KMS-11 (cell line): Measurements from ENCODE around the gene RBP7.

Experiments used
- H2AFZ ChIP-seq: fragments of 200-600 bp; sonication (generic); 2 replicates; pipeline ENCODE4 v1.6.1; 2016; ENCODE audit warnings: antibody characterized with exemption, mixed run types, low read depth
- H3K27ac ChIP-seq: fragments of 200-600 bp; sonication (generic); 2 replicates; pipeline ENCODE4 v1.6.1; 2016; ENCODE audit warnings: mild to moderate bottlenecking, mixed run types
- H3K27me3 ChIP-seq: fragments of 200-600 bp; sonication (generic); 2 replicates; pipeline ENCODE4 v1.6.1; 2017; ENCODE audit warnings: mild to moderate bottlenecking, low read depth, mixed run types, moderate library complexity; ENCODE audit not compliant: insufficient read depth
- H3K36me3 ChIP-seq: fragments of 200-600 bp; sonication (generic); 2 replicates; pipeline ENCODE4 v1.6.1; 2017; ENCODE audit warnings: mild to moderate bottlenecking, mixed run types; ENCODE audit not compliant: insufficient read depth
- H3K4me1 ChIP-seq: fragments of 200-600 bp; sonication (generic); 2 replicates; pipeline ENCODE4 v1.6.1; 2016; ENCODE audit warnings: mild to moderate bottlenecking, low read depth, mixed run types; ENCODE audit not compliant: poor library complexity, severe bottlenecking
- H3K4me2 ChIP-seq: fragments of 200-600 bp; sonication (generic); 2 replicates; pipeline ENCODE4 v1.7.0; 2016; ENCODE audit warnings: mild to moderate bottlenecking, mixed run types
- H3K4me3 ChIP-seq: fragments of 200-600 bp; sonication (generic); IDR thresholded peaks from 2 replicates; pipeline ENCODE4 v1.6.1; 2017; ENCODE audit warnings: low read depth, low read length, mixed read lengths; ENCODE audit not compliant: insufficient read depth
- H3K79me2 ChIP-seq: fragments of 200-600 bp; sonication (generic); 2 replicates; pipeline ENCODE4 v1.6.1; 2016; ENCODE audit warnings: low read depth, mixed run types; ENCODE audit not compliant: insufficient read depth
- H3K9ac ChIP-seq: fragments of 200-600 bp; sonication (generic); 2 replicates; pipeline ENCODE4 v1.6.1; 2016; ENCODE audit warnings: mild to moderate bottlenecking, mixed run types
- H4K20me1 ChIP-seq: fragments of 200-600 bp; sonication (generic); 2 replicates; pipeline ENCODE4 v1.6.1; 2016; ENCODE audit warnings: mild to moderate bottlenecking, mixed run types; ENCODE audit not compliant: insufficient read depth
- TF ChIP-seq, protein P1 (sequence below): fragments of 200-600 bp; sonication (generic); conservative IDR thresholded peaks from 2 replicates; pipeline ENCODE4 v1.6.1; 2017; ENCODE audit warnings: low read depth, mild to moderate bottlenecking, antibody characterized with exemption, low read length, moderate library complexity, mixed read lengths

Gene RBP7

DNA sequence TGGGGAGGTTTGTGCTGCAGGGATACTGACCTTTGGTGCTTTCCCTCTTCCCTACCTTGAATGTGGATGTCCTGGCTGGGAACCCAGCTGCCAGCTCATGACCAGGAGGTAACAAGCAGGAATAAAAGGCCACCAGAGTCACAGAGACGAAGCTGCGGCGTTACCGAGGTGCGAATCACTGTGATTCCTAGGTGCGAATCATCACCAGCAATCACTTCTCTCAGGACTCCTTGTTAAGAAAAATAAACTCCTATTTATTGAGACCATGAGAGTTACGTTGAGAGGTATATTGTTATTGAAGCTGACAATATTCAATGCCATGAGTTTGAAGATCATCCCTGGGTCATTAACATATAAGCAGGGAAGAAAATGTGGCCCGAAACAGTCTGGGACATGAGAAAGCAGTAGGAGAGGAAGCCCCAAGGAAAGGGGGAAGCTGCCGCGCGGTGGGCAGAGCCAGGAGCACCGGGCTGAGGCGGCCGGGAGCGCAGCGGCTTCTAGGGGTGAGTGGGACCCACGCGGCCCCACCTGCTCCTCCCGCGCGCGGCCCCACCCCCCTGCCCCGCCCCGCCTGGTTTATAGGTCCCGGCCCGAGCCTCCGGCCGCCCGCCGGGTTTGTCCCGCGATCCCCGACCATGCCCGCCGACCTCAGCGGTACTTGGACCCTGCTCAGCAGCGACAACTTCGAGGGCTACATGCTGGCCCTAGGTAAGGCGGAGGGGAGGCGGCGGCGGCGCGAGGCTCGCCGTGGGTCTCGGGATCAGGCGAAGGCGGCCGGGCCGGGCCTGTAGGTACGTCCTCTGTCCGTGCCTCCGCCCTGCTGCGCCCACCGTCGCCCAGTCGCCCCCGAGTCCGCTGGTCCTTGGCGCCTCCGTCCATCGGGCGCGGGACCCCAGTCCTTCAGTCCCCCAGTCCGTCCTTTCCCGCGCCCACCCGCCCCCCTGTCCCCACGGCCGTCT lies at the start of gene RBP7:
Gene RBP7, plus strand, starts transcription at position 605 of the 959 bp plus-strand sequence. Its CDS starts 31 bp downstream, at position 636.
- Histone ChIP-seq H3K4me2 (no peak within 1 kb of the TSS), H2AFZ (no peak within 1 kb of the TSS), H3K4me3 (no peak within 1 kb of the TSS)

DNA sequence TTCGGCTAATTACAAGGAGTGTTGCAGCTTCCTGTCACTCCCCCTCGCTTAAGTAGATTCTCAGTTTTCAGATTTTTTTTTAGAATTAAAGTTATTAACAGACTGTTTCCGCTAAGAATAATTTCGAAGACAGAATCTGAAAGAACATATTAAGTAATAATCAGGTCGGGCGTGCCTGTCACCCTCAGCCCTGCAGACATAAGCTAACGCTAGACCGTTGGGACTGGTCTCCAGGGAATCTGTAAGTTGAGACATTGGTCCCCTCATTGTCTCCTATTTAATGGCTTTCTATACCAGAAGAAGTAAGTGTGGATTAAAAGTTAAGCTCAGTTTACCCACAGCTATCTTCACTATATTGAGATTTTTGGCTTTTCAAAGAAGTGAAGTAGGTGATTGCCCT lies 39.3 kb upstream of the RBP7 start:
- Histone ChIP-seq H3K27ac (no peak overlapping the region), H3K4me2 (no peak overlapping the region), H3K36me3 (no peaks in the 10 kb centered on the region), H3K27me3 (no peaks in the 10 kb centered on the region), H4K20me1 (no peaks in the 10 kb centered on the region), H3K4me1 (peaks cover 10% of the 10 kb centered on the region), H3K9ac (no peak overlapping the region), H3K4me3 (no peak overlapping the region), H2AFZ (no peak overlapping the region), H3K79me2 (no peaks in the 10 kb centered on the region)
- TF ChIP-seq, protein P1, sequence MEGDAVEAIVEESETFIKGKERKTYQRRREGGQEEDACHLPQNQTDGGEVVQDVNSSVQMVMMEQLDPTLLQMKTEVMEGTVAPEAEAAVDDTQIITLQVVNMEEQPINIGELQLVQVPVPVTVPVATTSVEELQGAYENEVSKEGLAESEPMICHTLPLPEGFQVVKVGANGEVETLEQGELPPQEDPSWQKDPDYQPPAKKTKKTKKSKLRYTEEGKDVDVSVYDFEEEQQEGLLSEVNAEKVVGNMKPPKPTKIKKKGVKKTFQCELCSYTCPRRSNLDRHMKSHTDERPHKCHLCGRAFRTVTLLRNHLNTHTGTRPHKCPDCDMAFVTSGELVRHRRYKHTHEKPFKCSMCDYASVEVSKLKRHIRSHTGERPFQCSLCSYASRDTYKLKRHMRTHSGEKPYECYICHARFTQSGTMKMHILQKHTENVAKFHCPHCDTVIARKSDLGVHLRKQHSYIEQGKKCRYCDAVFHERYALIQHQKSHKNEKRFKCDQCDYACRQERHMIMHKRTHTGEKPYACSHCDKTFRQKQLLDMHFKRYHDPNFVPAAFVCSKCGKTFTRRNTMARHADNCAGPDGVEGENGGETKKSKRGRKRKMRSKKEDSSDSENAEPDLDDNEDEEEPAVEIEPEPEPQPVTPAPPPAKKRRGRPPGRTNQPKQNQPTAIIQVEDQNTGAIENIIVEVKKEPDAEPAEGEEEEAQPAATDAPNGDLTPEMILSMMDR, result no peak

More for the DNA sequence above, at the start of gene RBP7:
- Histone ChIP-seq H3K27ac (no peak within 1 kb of the TSS), H3K36me3 (no peaks in the 10 kb centered on the region), H3K27me3 (no peaks in the 10 kb centered on the region), H3K9ac (no peak within 1 kb of the TSS), H3K4me1 (no peaks in the 10 kb centered on the region), H4K20me1 (no peaks in the 10 kb centered on the region), H3K79me2 (no peaks in the 10 kb centered on the region)
- TF ChIP-seq, protein P1, result no peak

DNA sequence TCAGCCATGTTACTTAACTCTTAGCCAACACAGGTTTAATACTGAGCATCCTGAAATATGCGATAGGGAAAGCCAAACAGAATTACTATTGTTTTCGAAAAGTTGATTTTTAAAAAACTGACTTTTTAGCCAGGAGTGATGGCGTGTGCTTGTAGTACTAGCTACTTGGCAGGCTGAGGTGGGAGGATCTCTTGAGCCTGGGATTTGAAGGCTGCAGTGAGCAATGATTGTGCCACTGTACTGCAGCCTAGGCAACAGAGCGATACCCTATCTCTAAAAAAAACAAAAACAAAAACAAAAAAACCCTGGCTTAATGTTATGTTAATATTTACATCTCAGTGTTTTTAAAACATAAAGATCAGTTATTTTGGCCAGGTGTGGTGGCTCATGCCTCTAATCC lies 37.0 kb upstream of the RBP7 start:
- Histone ChIP-seq H4K20me1 (no peaks in the 10 kb centered on the region), H3K27me3 (no peaks in the 10 kb centered on the region), H3K27ac (no peak overlapping the region), H2AFZ (no peak overlapping the region), H3K9ac (no peak overlapping the region), H3K4me1 (peaks cover 10% of the 10 kb centered on the region), H3K36me3 (no peaks in the 10 kb centered on the region), H3K4me3 (no peak overlapping the region), H3K4me2 (no peak overlapping the region), H3K79me2 (no peaks in the 10 kb centered on the region)
- TF ChIP-seq, protein P1, result no peak

DNA sequence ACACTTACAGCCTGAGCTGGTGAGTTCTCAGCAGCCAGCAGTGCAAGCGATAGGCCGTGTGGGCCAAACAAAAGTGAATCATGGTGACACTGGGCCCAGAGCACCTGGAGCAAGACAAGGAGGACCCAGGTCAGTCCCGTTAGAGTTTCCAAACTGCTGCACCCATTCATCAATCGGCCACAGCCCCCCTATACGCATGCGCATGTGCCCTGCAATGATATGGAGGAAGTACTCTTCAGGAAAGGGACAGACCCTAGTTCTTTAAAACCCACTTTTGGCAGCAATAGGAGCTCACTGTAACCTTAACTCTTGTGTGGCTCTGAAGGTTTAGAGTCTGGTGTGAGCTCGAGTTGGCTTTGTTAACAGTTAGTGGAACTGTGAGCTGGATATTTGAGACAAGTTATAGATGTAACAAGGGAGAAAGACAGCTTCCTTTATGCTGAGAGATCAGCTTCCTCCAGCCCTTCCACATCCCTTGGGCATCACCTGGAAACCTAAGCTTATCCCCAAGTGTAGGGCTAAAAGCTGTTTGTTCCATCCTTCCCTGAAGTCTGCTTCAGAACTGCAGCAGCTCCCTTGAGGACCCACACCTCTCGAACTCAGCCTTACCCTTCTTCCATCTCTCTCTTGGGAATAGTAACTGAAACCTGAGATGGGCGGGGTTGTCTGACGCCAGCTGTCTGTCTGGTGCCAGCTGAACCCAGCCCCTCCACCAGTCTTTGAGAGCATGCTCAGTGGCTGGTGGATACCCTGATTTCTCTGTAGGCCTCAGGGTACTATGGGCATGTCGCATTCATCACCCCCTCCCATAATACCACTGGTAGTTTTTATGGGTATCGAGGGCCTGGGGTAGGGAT lies 36.1 kb upstream of the RBP7 start:
- Histone ChIP-seq H3K9ac (no peak overlapping the region), H2AFZ (no peak overlapping the region), H3K4me3 (no peak overlapping the region), H3K4me1 (peaks cover 10% of the 10 kb centered on the region), H3K27ac (no peak overlapping the region), H3K27me3 (no peaks in the 10 kb centered on the region), H4K20me1 (no peaks in the 10 kb centered on the region), H3K4me2 (no peak overlapping the region), H3K79me2 (no peaks in the 10 kb centered on the region), H3K36me3 (no peaks in the 10 kb centered on the region)
- TF ChIP-seq, protein P1, result no peak
